Tibial nerve (tissue), 4 donors: ENCODE results near the gene GSX1.

Experiments
- EP300 ChIP-seq, 2 donors: sonication (generic); formaldehyde crosslinking; IDR thresholded peaks; one replicate each; pipeline ENCODE4 v1.6.1; 2017; ENCODE audit warnings: antibody characterized with exemption in 2 of 2, mild to moderate bottlenecking in 1 of 2
- POLR2A ChIP-seq, 2 donors: fragments of 450-650 bp; IDR thresholded peaks; one replicate each; pipeline ENCODE4 v1.6.1; 2017; ENCODE audit warnings: antibody characterized with exemption in 2 of 2, mild to moderate bottlenecking in 2 of 2, moderate library complexity in 2 of 2
- TF ChIP-seq, protein P1 (sequence below), 5 experiments: fragments of 200-600 bp in 3 of 5; fragments of 450-650 bp in 2 of 5; sonication (generic) in 3 of 5; IDR thresholded peaks; one replicate each; pipeline ENCODE4 v1.5.1; 2016 to 2019; ENCODE audit warnings: antibody characterized with exemption in 5 of 5, mild to moderate bottlenecking in 3 of 5, moderate library complexity in 2 of 5

DNA sequence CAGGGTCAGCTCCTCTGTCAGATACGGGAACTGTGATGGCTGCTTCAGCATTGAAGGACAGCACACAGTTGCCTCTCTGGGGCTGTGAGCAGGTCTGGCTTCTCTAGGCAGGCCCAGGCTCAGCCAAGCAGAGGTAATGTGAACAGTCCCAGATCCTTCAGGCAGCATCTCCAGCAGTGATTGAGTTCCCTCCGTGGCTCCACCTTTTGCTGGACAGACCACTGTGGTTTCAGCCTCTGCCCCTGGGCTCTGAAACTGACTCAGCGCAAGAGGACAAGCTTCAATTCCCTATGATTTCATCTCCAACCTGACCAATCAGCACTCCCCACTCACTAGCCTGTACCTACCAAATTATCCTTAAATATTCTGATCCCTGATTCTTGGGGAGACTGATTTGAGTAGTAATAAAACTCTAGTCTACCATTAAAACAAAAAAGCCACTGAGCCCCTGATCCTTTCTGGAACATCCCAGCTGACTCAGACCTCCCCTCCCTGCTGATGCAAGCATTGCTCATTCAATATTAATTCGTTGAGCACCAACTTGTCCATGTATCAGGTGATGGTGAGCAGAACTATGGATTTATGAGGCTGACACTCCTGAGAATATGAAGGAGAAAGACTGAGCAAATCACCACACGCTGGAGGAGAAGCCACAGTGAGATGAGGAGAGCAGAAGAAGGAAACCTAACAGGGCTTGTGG, 16.7 kb downstream of the GSX1 start:
- TF ChIP-seq, protein P1, sequence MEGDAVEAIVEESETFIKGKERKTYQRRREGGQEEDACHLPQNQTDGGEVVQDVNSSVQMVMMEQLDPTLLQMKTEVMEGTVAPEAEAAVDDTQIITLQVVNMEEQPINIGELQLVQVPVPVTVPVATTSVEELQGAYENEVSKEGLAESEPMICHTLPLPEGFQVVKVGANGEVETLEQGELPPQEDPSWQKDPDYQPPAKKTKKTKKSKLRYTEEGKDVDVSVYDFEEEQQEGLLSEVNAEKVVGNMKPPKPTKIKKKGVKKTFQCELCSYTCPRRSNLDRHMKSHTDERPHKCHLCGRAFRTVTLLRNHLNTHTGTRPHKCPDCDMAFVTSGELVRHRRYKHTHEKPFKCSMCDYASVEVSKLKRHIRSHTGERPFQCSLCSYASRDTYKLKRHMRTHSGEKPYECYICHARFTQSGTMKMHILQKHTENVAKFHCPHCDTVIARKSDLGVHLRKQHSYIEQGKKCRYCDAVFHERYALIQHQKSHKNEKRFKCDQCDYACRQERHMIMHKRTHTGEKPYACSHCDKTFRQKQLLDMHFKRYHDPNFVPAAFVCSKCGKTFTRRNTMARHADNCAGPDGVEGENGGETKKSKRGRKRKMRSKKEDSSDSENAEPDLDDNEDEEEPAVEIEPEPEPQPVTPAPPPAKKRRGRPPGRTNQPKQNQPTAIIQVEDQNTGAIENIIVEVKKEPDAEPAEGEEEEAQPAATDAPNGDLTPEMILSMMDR (IDR thresholded peaks at IDR 0.05) = no peak
- TF ChIP-seq POLR2A (IDR thresholded peaks at IDR 0.05) = no peak
- TF ChIP-seq EP300 (IDR thresholded peaks at IDR 0.05) = no peak
